Calu3 (cell line): ENCODE results near the gene SLC26A11. TPM values are rescaled to one million over a fixed set of nuclear protein-coding genes. Genes with fewer than 3 reads are reported as not detected.

Source experiments
- BruUV-seq: library from RNA; stranded (reverse); fragments of 400-500 nt; replicated peaks from 2 replicates; lab custom pipeline; 2021; lab: Mats Ljungman, UMichigan
- CTCF ChIA-PET: fragments of 300-600 bp; sonication (Branson Sonifier 250); formaldehyde crosslinking; loops from one replicate; lab custom pipeline; 2022; ENCODE audit warnings: antibody characterized with exemption; lab: Charles Lee
- DNase-seq: peaks from one replicate; pipeline ENCODE4 v3.0.0; 2022
- H3K27ac Mint-ChIP-seq: one replicate; pipeline ENCODE4 v1.8.0; 2022; ENCODE audit warnings: mixed read lengths; ENCODE audit not compliant: unreplicated experiment
- H3K27me3 Mint-ChIP-seq: one replicate; pipeline ENCODE4 v1.8.0; 2022; ENCODE audit warnings: mixed read lengths; ENCODE audit not compliant: unreplicated experiment
- H3K36me3 Mint-ChIP-seq: one replicate; pipeline ENCODE4 v1.8.0; 2022; ENCODE audit warnings: mild to moderate bottlenecking, moderate library complexity, mixed read lengths; ENCODE audit not compliant: insufficient read depth, unreplicated experiment
- H3K4me1 Mint-ChIP-seq: one replicate; pipeline ENCODE4 v1.8.0; 2022; ENCODE audit warnings: mild to moderate bottlenecking, low read depth, mixed read lengths; ENCODE audit not compliant: unreplicated experiment
- H3K4me3 Mint-ChIP-seq: one replicate; pipeline ENCODE4 v1.8.0; 2022; ENCODE audit warnings: mild to moderate bottlenecking, low read depth, moderate library complexity, mixed read lengths; ENCODE audit not compliant: unreplicated experiment
- H3K9me3 Mint-ChIP-seq: one replicate; pipeline ENCODE4 v1.8.0; 2022; ENCODE audit warnings: low read depth, mixed read lengths; ENCODE audit not compliant: unreplicated experiment
- CTCF ChIP-seq: fragments of 200-600 bp; IDR thresholded peaks from one replicate; pipeline ENCODE4 v1.8.0; 2022; ENCODE audit warnings: antibody characterized with exemption; ENCODE audit not compliant: unreplicated experiment
- intact Hi-C: fragments of 100-400 bp; cut with micrococcal nuclease; formaldehyde crosslinking; loops from one replicate; pipeline ENCODE4 v1.10.0; 2022; ENCODE audit not compliant: unreplicated experiment
- total RNA-seq: library from RNA; stranded (reverse); gene quantifications from 2 replicates; pipeline ENCODE4 v1.2.3, GENCODE V29; 2022

SLC26A11 gene
- total RNA-seq, 1 experiment from 2014 or later = 7.2 TPM

GRCh38 chr17:80291691-80292487 lies 71.7 kb downstream of the SLC26A11 start:
- Mint-ChIP-seq H3K4me1 (no peaks in the 10 kb centered on the region), H3K36me3 (peaks cover 86% of the 10 kb centered on the region), H3K27ac (no peak overlapping the region), H3K4me3 (no peak overlapping the region), H3K9me3 (no peaks in the 10 kb centered on the region), H3K27me3 (no peaks in the 10 kb centered on the region)
- intact Hi-C loops = no loop called here
- no peak for TF ChIP-seq CTCF
- BruUV-seq = no TSS peak
- no peak for DNase-seq
- CTCF ChIA-PET = interaction anchor here (0.6 kb wide), 1 partner anchor 41 kb away, joined by 4 read pairs; no protein-coding TSS in a partner anchor

- Mint-ChIP-seq H3K9me3 (no peaks in the 10 kb centered on the region), H3K36me3 (peaks cover 86% of the 10 kb centered on the region), H3K27ac (no peak overlapping the region), H3K4me3 (no peak overlapping the region), H3K27me3 (no peaks in the 10 kb centered on the region), H3K4me1 (no peaks in the 10 kb centered on the region)
- no peak for DNase-seq
- TF ChIP-seq CTCF = no peak
- intact Hi-C loops = no loop called here
- CTCF ChIA-PET = interaction anchor here (0.6 kb wide), 1 partner anchor 41 kb away, joined by 4 read pairs; no protein-coding TSS in a partner anchor
- no TSS peak for BruUV-seq
Observed at GRCh38 chr17:80292521-80292971, 72.3 kb downstream of the SLC26A11 start.

GRCh38 chr17:80294210-80294609 lies 74.0 kb downstream of the SLC26A11 start:
- peaks cover 88% of the 10 kb centered on the region for H3K36me3 Mint-ChIP-seq
- no TSS peak for BruUV-seq

GRCh38 chr17:80294653-80295052 lies 74.4 kb downstream of the SLC26A11 start:
- TSS peak; percentile 17 for BruUV-seq
- no peak for TF ChIP-seq CTCF
- Mint-ChIP-seq H3K4me1 (no peaks in the 10 kb centered on the region), H3K27ac (no peak overlapping the region), H3K4me3 (no peak overlapping the region), H3K27me3 (no peaks in the 10 kb centered on the region), H3K9me3 (no peaks in the 10 kb centered on the region), H3K36me3 (peaks cover 87% of the 10 kb centered on the region)
- CTCF ChIA-PET = interaction anchor here (0.6 kb wide), 1 partner anchor 148 kb away, joined by 4 read pairs; no protein-coding TSS in a partner anchor
- no peak for DNase-seq
- intact Hi-C loops = no loop called here

More at GRCh38 chr17:80294210-80294609, 74.0 kb downstream of the SLC26A11 start:
- Mint-ChIP-seq H3K9me3 (no peaks in the 10 kb centered on the region), H3K27ac (no peak overlapping the region), H3K27me3 (no peaks in the 10 kb centered on the region), H3K4me1 (no peaks in the 10 kb centered on the region), H3K4me3 (no peak overlapping the region)
- no peak for TF ChIP-seq CTCF
- CTCF ChIA-PET = interaction anchor here (0.6 kb wide), 1 partner anchor 148 kb away, joined by 4 read pairs; no protein-coding TSS in a partner anchor
- intact Hi-C loops = no loop called here
- DNase-seq = no peak
